H9 (cell line): ENCODE data around the gene SLC25A18. TPM values are rescaled to one million over a fixed set of nuclear protein-coding genes. Genes with fewer than 3 reads are reported as not detected.
A peak's percentile ranks its signal among the peaks of the same experiment; 100 is the strongest.

Experiments
- DNase-seq: peaks from one replicate; pipeline ENCODE4 v3.0.0-alpha.2; 2017
- H2AFZ ChIP-seq: one replicate; pipeline ENCODE4 v1.6.1; 2013; ENCODE audit warnings: mild to moderate bottlenecking, low read length, control low read depth, moderate library complexity
- H2AK5ac ChIP-seq: 2 replicates; pipeline ENCODE4 v1.6.1; 2013; ENCODE audit warnings: low read length, control low read depth, mixed read lengths; ENCODE audit not compliant: insufficient read length
- H2BK120ac ChIP-seq: one replicate; pipeline ENCODE4 v1.6.1; 2013; ENCODE audit warnings: low read depth, mild to moderate bottlenecking, low read length, control low read depth, inconsistent platforms; ENCODE audit not compliant: poor library complexity, severe bottlenecking
- H2BK12ac ChIP-seq: 2 replicates; pipeline ENCODE4 v1.6.1; 2013; ENCODE audit warnings: low read length, control low read depth, mixed read lengths, low read depth; ENCODE audit not compliant: insufficient read length
- H2BK15ac ChIP-seq: 2 replicates; pipeline ENCODE4 v1.6.1; 2013; ENCODE audit warnings: low read depth, low read length, control low read depth
- H2BK20ac ChIP-seq: one replicate; pipeline ENCODE4 v1.6.1; 2013; ENCODE audit warnings: low read depth, mild to moderate bottlenecking, low read length, control low read depth, inconsistent platforms; ENCODE audit not compliant: poor library complexity, severe bottlenecking
- H2BK5ac ChIP-seq: 2 replicates; pipeline ENCODE4 v1.6.1; 2013; ENCODE audit warnings: low read length, control low read depth, mixed read lengths; ENCODE audit not compliant: insufficient read length
- H3K14ac ChIP-seq: 2 replicates; pipeline ENCODE4 v1.6.1; 2013; ENCODE audit warnings: low read length, control low read depth; ENCODE audit not compliant: insufficient read depth
- H3K18ac ChIP-seq: 2 replicates; pipeline ENCODE4 v1.6.1; 2013; ENCODE audit warnings: low read depth, mild to moderate bottlenecking, mixed read lengths, low read length, control low read depth; ENCODE audit not compliant: insufficient read length
- H3K23ac ChIP-seq: 2 replicates; pipeline ENCODE4 v1.6.1; 2013; ENCODE audit warnings: low read length, control low read depth, mixed read lengths, low read depth; ENCODE audit not compliant: insufficient read length
- H3K23me2 ChIP-seq: 2 replicates; pipeline ENCODE4 v1.6.1; 2013; ENCODE audit warnings: low read depth, mild to moderate bottlenecking, mixed read lengths, low read length, control low read depth; ENCODE audit not compliant: insufficient read length, poor library complexity, severe bottlenecking
- H3K27ac ChIP-seq: 2 replicates; pipeline ENCODE4 v1.5.1; 2013; ENCODE audit warnings: low read length, control low read depth, mixed read lengths, low read depth; ENCODE audit not compliant: insufficient read length
- H3K27me3 ChIP-seq: 2 replicates; pipeline ENCODE4 v1.6.1; 2013; ENCODE audit warnings: low read length, control low read depth, inconsistent platforms; ENCODE audit not compliant: insufficient read depth
- H3K4ac ChIP-seq: 2 replicates; pipeline ENCODE4 v1.6.1; 2013; ENCODE audit warnings: low read depth, mild to moderate bottlenecking, control low read depth, inconsistent platforms, low read length, moderate library complexity
- H3K4me1 ChIP-seq: 2 replicates; pipeline ENCODE4 v1.6.1; 2013; ENCODE audit warnings: low read length, control low read depth, inconsistent platforms; ENCODE audit not compliant: insufficient read depth
- H3K4me2 ChIP-seq: 2 replicates; pipeline ENCODE4 v1.6.1; 2013; ENCODE audit warnings: low read length, control low read depth, mixed read lengths; ENCODE audit not compliant: insufficient read length, insufficient read depth
- H3K56ac ChIP-seq: 2 replicates; pipeline ENCODE4 v1.6.1; 2013; ENCODE audit warnings: low read depth, mild to moderate bottlenecking, mixed read lengths, low read length, control low read depth; ENCODE audit not compliant: insufficient read length
- H3K79me1 ChIP-seq: 2 replicates; pipeline ENCODE4 v1.6.1; 2013; ENCODE audit warnings: low read depth, mild to moderate bottlenecking, moderate library complexity, low read length, control low read depth, inconsistent platforms; ENCODE audit not compliant: insufficient read depth, poor library complexity, severe bottlenecking
- H3K79me2 ChIP-seq: 2 replicates; pipeline ENCODE4 v1.6.1; 2013; ENCODE audit warnings: low read length, control low read depth, inconsistent platforms; ENCODE audit not compliant: insufficient read depth
- H3K9ac ChIP-seq: 2 replicates; pipeline ENCODE4 v1.6.1; 2013; ENCODE audit warnings: low read length, control low read depth, mixed read lengths; ENCODE audit not compliant: insufficient read length; ENCODE audit errors: extremely low read depth
- H3K9me3 ChIP-seq: one replicate; pipeline ENCODE4 v1.6.1; 2013; ENCODE audit warnings: low read depth, low read length, inconsistent platforms; ENCODE audit not compliant: control insufficient read depth
- H3T11ph ChIP-seq: one replicate; pipeline ENCODE4 v1.6.1; 2013; ENCODE audit warnings: mild to moderate bottlenecking, low read length, control low read depth, inconsistent platforms
- H4K20me1 ChIP-seq: one replicate; pipeline ENCODE4 v1.6.1; 2013; ENCODE audit not compliant: control insufficient read depth, insufficient read length, insufficient read depth
- H4K5ac ChIP-seq: 2 replicates; pipeline ENCODE4 v1.6.1; 2013; ENCODE audit warnings: low read depth, mild to moderate bottlenecking, mixed read lengths, low read length, control low read depth; ENCODE audit not compliant: insufficient read length
- H4K8ac ChIP-seq: replicated peaks from 2 replicates; pipeline ENCODE4 v1.6.1; 2013; ENCODE audit warnings: low read length, control low read depth, mixed read lengths, low read depth; ENCODE audit not compliant: insufficient read length
- H4K91ac ChIP-seq: 2 replicates; pipeline ENCODE4 v1.6.1; 2013; ENCODE audit warnings: low read depth, mild to moderate bottlenecking, moderate library complexity, mixed read lengths, low read length, control low read depth; ENCODE audit not compliant: insufficient read length
- H3K27ac Mint-ChIP-seq, 3 experiments: 2 replicates in 2 of 3; 3 replicates in 1 of 3; pipeline ENCODE4 v1.8.0; 2020 to 2021; ENCODE audit warnings: mixed read lengths in 3 of 3, mild to moderate bottlenecking in 1 of 3, moderate library complexity in 1 of 3
- H3K27me3 Mint-ChIP-seq: 2 replicates; pipeline ENCODE4 v1.8.0; 2021; ENCODE audit warnings: low read depth, mild to moderate bottlenecking, moderate library complexity, mixed read lengths
- H3K36me3 Mint-ChIP-seq, 3 experiments: 2 replicates in 2 of 3; 3 replicates in 1 of 3; pipeline ENCODE4 v1.8.0; 2020 to 2021; ENCODE audit warnings: low read depth in 3 of 3, mixed read lengths in 3 of 3; ENCODE audit not compliant: insufficient read depth in 1 of 3
- H3K4me1 Mint-ChIP-seq, 2 experiments: 2 replicates each; pipeline ENCODE4 v1.8.0; 2020; ENCODE audit warnings: mixed read lengths in 2 of 2
- H3K4me3 Mint-ChIP-seq, 2 experiments: 2 replicates in 1 of 2; 3 replicates in 1 of 2; pipeline ENCODE4 v1.8.0; 2020 to 2021; ENCODE audit warnings: mild to moderate bottlenecking in 2 of 2, mixed read lengths in 2 of 2, moderate library complexity in 1 of 2
- H3K9me3 Mint-ChIP-seq, 2 experiments: 2 replicates in 1 of 2; 3 replicates in 1 of 2; pipeline ENCODE4 v1.8.0; 2020; ENCODE audit warnings: mild to moderate bottlenecking in 2 of 2, mixed read lengths in 2 of 2, moderate library complexity in 1 of 2
- CTCF ChIP-seq: fragments of 200-600 bp; sonication (generic); conservative IDR thresholded peaks from 3 replicates; pipeline ENCODE4 v1.8.0; 2021; ENCODE audit warnings: antibody characterized with exemption, mild to moderate bottlenecking
- WGBS: extraction: QIAGEN DNeasy Blood & Tissue Kit; methylation state at CpG from one replicate; pipeline ENCODE4 v1.1.7; 2013; ENCODE audit warnings: missing lambda C conversion rate, low lambda C conversion rate, mixed read lengths; ENCODE audit not compliant: insufficient read length; ENCODE audit errors: extremely low coverage; 5-methylcytosine and 5-hydroxymethylcytosine counted together
- total RNA-seq: library from RNA; stranded (reverse); gene quantifications from 2 replicates; pipeline ENCODE4 v1.2.1, GENCODE V29; 2021

The SLC25A18 gene
- total RNA-seq, 1 experiment from 2014 or later: 2.3 TPM

- no peak overlapping the region for H3K4ac ChIP-seq
- H4K91ac ChIP-seq: no peak overlapping the region
- no peak overlapping the region for H3K27ac ChIP-seq
- no peak overlapping the region for H3K56ac ChIP-seq
- DNase-seq: no peak
- no peaks in the 10 kb centered on the region for H3K79me1 ChIP-seq
- H4K8ac ChIP-seq: no peak overlapping the region
- H2BK20ac ChIP-seq: no peak overlapping the region
- H4K20me1 ChIP-seq: no peaks in the 10 kb centered on the region
- no peak overlapping the region for H2BK12ac ChIP-seq
- H2AK5ac ChIP-seq: no peak overlapping the region
- H4K5ac ChIP-seq: no peak overlapping the region
- H3K4me1 Mint-ChIP-seq: peaks cover 2 to 10% of the 10 kb centered on the region in 2 experiments; a peak in 2 of 4 replicates
- no peak overlapping the region for H2BK5ac ChIP-seq
- no peaks in the 10 kb centered on the region for H3K9me3 Mint-ChIP-seq
- H2AFZ ChIP-seq: no peak overlapping the region
- H3K27me3 ChIP-seq: no peaks in the 10 kb centered on the region
- H3K23me2 ChIP-seq: no peaks in the 10 kb centered on the region
- WGBS: no CpG with 5 or more reads among the region's 7 CpGs
- H3T11ph ChIP-seq: no peak overlapping the region
- no peak overlapping the region for H2BK120ac ChIP-seq
- no peaks in the 10 kb centered on the region for H3K27me3 Mint-ChIP-seq
- no peak overlapping the region for H3K9ac ChIP-seq
- H2BK15ac ChIP-seq: no peak overlapping the region
- peaks cover 31 to 80% (median 77%) of the 10 kb centered on the region in 3 experiments for H3K36me3 Mint-ChIP-seq
- no peak overlapping the region for H3K4me3 Mint-ChIP-seq
- H3K9me3 ChIP-seq: no peaks in the 10 kb centered on the region
- H3K27ac Mint-ChIP-seq: peak overlapping the region in 2 of 3 experiments; percentile 79 to 87; a peak in 3 of 7 replicates
- H3K18ac ChIP-seq: no peak overlapping the region
- H3K79me2 ChIP-seq: 0 out of 2 replicates have a peak, but pooled peaks cover 2% of the 10 kb centered on the region
- TF ChIP-seq CTCF: no peak
- H3K23ac ChIP-seq: no peak overlapping the region
- H3K4me2 ChIP-seq: no peak overlapping the region
- H3K14ac ChIP-seq: no peak overlapping the region
- no peaks in the 10 kb centered on the region for H3K4me1 ChIP-seq
These were observed 49.2 kb upstream of the SLC25A18 start for GRCh38 chr22:17514084-17514483.
